ENCODE measurements around the gene ACTN1. TPM values are rescaled to one million over a fixed set of nuclear protein-coding genes. Genes with fewer than 3 reads are reported as not detected.

Gene ACTN1
- total and polyA plus RNA-seq, 3 experiments from 2014 or later: 47.4 to 53.3 (median 52.7) TPM

DNA sequence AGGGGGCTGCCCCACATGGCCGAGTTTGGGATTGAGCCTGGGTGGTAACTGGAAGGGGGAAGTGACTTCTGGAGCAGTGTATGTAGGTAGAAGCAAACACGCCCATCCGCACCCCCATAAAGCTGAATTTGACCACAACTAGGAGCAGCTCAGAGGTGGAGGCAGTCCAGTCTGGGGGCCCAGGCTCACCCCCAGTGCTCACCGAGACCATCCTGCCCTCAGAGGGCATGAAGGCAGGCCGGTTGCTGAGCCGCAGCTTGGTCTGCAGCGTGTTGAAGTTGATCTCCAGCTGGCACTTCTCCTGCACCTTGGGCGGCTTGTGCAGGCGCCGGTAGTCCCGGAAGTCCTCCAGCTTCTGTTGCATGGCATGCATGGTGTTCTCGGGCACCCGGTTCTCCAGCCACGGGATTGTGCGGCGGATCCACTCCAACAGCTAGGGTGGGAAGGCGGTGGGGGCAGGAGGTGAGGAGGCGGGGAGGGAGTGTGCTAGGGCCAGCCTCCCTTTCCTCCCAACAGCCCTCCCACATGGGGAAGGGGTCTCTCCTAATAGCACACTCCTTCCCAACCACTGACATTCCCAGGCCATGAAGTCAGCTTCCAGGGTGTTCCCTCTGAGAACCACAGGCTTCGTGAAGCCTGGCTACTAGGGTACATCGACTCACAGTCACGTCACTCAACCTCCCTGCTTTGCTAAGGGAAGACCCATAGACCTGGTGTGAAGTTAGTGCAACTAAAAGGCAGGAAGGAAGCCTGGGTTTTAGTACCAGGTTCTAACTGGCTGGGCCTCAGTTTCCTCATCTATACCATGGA lies 87.0 kb downstream of the ACTN1 start:
- Histone ChIP-seq H3K27ac (ENCODE audit: low read depth, low read length) (no peak overlapping the region), H3K4me1 (ENCODE audit: insufficient read depth, low read length) (no peaks in the 10 kb centered on the region), H3K27me3 (ENCODE audit: insufficient read depth, low read length, poor library complexity, severe bottlenecking) (no peaks in the 10 kb centered on the region), H3K9me3 (ENCODE audit: low read length) (no peaks in the 10 kb centered on the region), H3K36me3 (ENCODE audit: insufficient read depth, low read length) (peaks cover 16% of the 10 kb centered on the region), H3K4me3 (ENCODE audit: low read length) (no peak overlapping the region)
- peak overlapping the region in 1 of 8 donors; percentile 33 for H3K27ac Mint-ChIP-seq
- no peaks in the 10 kb centered on the region for H3K27me3 Mint-ChIP-seq
- H3K4me1 Mint-ChIP-seq: no peaks in the 10 kb centered on the region
- H3K9me3 Mint-ChIP-seq: no peaks in the 10 kb centered on the region
- peaks cover 0 to 7% (median 4%) of the 10 kb centered on the region in 3 donors for H3K36me3 Mint-ChIP-seq
- POLR2A ChIA-PET: no interaction called here
- no peak for DNase-seq
- CTCF ChIA-PET: no interaction called here
- no peak overlapping the region for H3K4me3 Mint-ChIP-seq

DNA sequence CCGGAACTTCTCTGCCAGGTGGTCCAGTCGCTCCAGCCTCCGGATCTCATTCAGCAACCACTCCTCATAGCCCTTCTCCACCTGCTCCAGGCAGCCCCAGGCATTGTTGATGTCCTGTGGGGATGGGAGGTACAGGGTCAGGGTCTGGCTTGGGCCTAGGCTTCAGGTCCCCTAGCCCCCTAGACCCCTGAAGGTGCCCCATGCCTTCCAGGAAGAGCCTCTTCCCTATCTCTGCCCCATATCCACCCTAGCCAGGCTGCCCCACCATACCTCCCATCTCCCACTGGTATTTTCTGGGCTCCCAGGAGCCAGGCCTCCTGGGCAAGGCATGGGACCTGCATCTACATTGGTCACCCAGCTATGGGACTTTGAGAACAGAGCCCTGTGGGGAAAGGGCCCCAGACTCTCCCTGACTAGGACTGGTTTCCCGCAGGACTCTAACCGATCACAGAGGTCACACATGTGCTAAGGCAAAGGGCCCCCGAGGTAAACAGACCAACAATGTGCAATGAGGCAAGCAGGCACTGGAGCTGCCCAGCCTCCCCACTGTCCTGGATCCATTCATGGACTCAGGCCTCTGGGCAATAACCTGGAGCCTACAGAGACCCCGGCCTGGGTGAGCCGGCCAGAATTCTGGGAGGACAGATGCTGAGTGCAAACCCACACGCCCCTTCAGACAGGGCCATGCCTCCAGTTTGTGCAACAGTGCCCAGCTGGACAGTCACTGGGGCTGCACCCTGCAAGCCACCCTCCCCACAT lies 88.8 kb downstream of the ACTN1 start:
- no peak for DNase-seq
- H3K4me1 Mint-ChIP-seq: no peaks in the 10 kb centered on the region
- H3K27me3 Mint-ChIP-seq: no peaks in the 10 kb centered on the region
- no peaks in the 10 kb centered on the region for H3K9me3 Mint-ChIP-seq
- peaks cover 16% of the 10 kb centered on the region for H3K36me3 ChIP-seq (ENCODE audit: insufficient read depth, low read length)
- H3K36me3 Mint-ChIP-seq: peaks cover 0 to 7% (median 4%) of the 10 kb centered on the region in 3 donors
- H3K4me3 ChIP-seq (ENCODE audit: low read length): no peak overlapping the region
- H3K27me3 ChIP-seq (ENCODE audit: insufficient read depth, low read length, poor library complexity, severe bottlenecking): no peaks in the 10 kb centered on the region
- H3K4me1 ChIP-seq (ENCODE audit: insufficient read depth, low read length): no peaks in the 10 kb centered on the region
- H3K4me3 Mint-ChIP-seq: no peak overlapping the region
- peak overlapping the region in 1 of 8 donors; percentile 39 for H3K27ac Mint-ChIP-seq
- ChIA-PET POLR2A (no interaction called here), CTCF (no interaction called here)
- no peak overlapping the region for H3K27ac ChIP-seq (ENCODE audit: low read depth, low read length)
- H3K9me3 ChIP-seq (ENCODE audit: low read length): no peaks in the 10 kb centered on the region

DNA sequence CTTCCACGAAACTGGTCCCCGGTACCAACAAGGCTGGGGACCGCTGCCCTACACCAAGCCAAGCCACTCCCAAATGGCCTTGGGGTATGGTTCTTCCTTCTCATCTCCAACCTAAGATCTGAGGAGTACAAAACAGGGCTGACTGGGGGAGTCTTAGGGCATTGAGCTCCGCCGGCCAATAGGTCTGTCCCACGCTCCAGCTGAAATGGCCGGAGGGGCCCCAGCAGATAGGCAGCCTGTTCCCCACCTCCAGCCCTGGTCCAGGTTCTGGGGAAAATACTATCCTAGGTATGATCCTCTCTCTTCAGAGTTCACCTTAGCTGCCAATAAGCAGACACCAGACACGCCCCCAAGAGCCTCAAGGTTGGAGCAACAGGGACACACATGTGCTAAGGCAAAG lies 90.2 kb downstream of the ACTN1 start:
- Mint-ChIP-seq H3K27ac (no peak overlapping the region), H3K4me3 (no peak overlapping the region)

DNA sequence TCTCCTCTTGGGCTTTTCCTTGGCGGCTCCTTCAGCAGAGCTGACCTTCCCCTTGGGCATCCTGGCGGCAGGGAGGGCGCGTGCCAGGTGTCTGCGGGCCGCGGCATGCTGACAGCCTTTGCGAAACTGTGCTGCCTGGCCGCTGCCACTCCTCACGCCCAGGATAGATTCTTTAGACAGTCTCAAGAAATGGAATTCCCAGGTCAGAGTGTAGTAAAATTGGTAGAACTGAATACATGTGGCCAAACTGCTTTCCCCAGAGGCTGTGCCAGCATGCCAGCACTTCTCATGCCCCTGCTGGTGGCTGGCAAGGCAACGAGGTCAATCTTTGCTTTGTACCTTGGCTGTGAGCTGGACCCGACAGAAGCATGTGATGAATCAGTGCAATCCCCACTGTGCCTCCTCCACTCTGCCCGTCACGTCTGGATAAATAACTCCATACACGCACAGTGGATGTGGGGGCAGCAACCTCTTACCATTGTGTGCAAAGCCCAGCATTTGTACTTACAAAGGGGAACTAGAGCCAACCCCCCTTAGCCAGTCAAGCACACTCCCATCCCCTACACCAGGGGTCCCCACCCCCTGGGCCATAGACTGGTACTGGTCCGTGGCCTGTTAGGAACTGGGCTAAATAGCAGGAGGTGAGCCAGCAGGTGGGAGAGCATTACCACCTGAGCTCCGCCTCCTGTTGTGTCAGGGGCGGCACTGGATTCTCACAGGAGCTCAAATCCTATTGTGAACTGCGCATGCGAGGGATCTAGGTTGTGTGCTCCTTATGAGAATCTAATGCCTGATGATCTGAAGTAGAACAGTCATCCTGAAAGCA lies 90.9 kb downstream of the ACTN1 start:
- Mint-ChIP-seq H3K4me1 (no peaks in the 10 kb centered on the region), H3K27ac (no peak overlapping the region), H3K36me3 (peaks cover 0 to 11% (median 6%) of the 10 kb centered on the region in 3 donors), H3K4me3 (no peak overlapping the region), H3K9me3 (no peaks in the 10 kb centered on the region), H3K27me3 (no peaks in the 10 kb centered on the region)
- Histone ChIP-seq H3K36me3 (ENCODE audit: insufficient read depth, low read length) (peaks cover 14% of the 10 kb centered on the region), H3K4me3 (ENCODE audit: low read length) (no peak overlapping the region), H3K4me1 (ENCODE audit: insufficient read depth, low read length) (no peaks in the 10 kb centered on the region), H3K27me3 (ENCODE audit: insufficient read depth, low read length, poor library complexity, severe bottlenecking) (no peaks in the 10 kb centered on the region), H3K27ac (ENCODE audit: low read depth, low read length) (no peak overlapping the region), H3K9me3 (ENCODE audit: low read length) (no peaks in the 10 kb centered on the region)
- CTCF ChIA-PET: no interaction called here
- POLR2A ChIA-PET: no interaction called here
- DNase-seq: no peak

More for the DNA sequence above, 90.2 kb downstream of the ACTN1 start:
- ChIA-PET POLR2A (no interaction called here), CTCF (no interaction called here)
- no peak overlapping the region for H3K4me3 ChIP-seq (ENCODE audit: low read length)
- Mint-ChIP-seq H3K9me3 (no peaks in the 10 kb centered on the region), H3K27me3 (no peaks in the 10 kb centered on the region), H3K4me1 (no peaks in the 10 kb centered on the region), H3K36me3 (peaks cover 0 to 11% (median 6%) of the 10 kb centered on the region in 3 donors)
- H3K36me3 ChIP-seq (ENCODE audit: insufficient read depth, low read length): peaks cover 18% of the 10 kb centered on the region
- no peak for DNase-seq
- H3K27me3 ChIP-seq (ENCODE audit: insufficient read depth, low read length, poor library complexity, severe bottlenecking): no peaks in the 10 kb centered on the region
- H3K4me1 ChIP-seq (ENCODE audit: insufficient read depth, low read length): no peaks in the 10 kb centered on the region
- no peaks in the 10 kb centered on the region for H3K9me3 ChIP-seq (ENCODE audit: low read length)
- no peak overlapping the region for H3K27ac ChIP-seq (ENCODE audit: low read depth, low read length)

DNA sequence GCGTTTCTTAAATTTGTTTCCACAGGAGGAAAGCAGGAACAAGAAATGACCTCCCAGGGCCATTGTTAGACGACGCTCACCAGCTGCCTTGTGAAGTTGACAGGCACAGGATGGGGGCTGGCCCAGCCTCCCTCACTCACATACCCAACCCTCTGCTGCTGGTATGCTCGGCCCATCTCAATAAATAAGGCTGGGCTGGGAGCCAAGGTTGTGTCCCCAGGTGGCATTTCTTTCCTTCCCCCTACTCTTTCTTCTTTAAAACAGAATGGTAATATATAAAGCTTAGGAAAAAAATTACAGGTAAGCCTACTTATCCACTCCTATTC lies 93.0 kb downstream of the ACTN1 start:
- Histone ChIP-seq H3K36me3 (ENCODE audit: insufficient read depth, low read length) (peaks cover 25% of the 10 kb centered on the region), H3K4me1 (ENCODE audit: insufficient read depth, low read length) (no peaks in the 10 kb centered on the region), H3K27ac (ENCODE audit: low read depth, low read length) (no peak overlapping the region), H3K27me3 (ENCODE audit: insufficient read depth, low read length, poor library complexity, severe bottlenecking) (no peaks in the 10 kb centered on the region), H3K4me3 (ENCODE audit: low read length) (no peak overlapping the region), H3K9me3 (ENCODE audit: low read length) (no peaks in the 10 kb centered on the region)
- Mint-ChIP-seq H3K27ac (no peak overlapping the region), H3K36me3 (peaks cover 0 to 12% (median 7%) of the 10 kb centered on the region in 3 donors), H3K27me3 (no peaks in the 10 kb centered on the region), H3K4me3 (no peak overlapping the region), H3K4me1 (no peaks in the 10 kb centered on the region), H3K9me3 (no peaks in the 10 kb centered on the region)
- POLR2A ChIA-PET: no interaction called here
- CTCF ChIA-PET: no interaction called here
- no peak for DNase-seq

DNA sequence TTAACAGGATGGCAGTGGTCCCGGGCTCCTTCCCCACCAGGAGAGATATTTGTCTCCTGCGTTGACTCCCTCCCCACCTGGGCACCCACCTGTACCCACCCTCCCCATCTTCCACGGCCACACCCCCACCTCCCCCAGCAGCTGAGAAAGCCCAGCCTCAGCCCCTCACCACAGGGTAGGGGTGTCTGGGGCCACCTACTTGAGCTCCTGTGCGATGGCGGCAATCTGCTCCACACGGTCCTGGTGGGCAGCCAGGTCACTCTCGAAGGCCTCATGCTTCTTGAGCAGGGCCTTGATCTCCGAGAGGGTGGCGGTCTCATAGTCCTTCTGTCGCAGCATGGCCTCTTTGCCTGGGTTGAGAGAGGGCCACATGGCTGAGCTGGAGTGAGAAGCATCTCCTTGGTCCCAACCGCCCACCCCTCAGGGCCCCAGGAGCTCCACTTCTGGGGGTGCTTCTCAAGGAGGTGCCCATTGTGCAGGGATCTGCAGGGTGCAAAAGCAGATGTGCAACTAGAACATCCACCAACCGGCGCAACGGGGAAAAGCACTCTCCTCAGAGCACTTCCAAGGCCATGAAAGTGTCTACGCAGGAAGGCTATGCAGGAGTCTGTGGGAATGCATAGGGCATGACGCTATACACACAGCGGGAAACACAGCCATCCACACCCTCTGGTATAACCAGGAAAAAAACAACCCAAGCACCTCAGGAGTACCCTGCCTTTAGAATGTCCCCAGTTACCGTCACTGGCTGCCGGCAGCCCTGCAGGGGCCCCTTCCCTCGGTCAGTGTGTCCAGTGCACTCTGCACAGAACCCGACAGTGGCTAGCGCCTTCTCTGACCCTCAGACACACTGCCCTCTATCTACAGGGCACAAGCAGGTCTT lies 93.6 kb downstream of the ACTN1 start:
- no peaks in the 10 kb centered on the region for H3K4me1 Mint-ChIP-seq
- ChIA-PET CTCF (no interaction called here), POLR2A (no interaction called here)
- Histone ChIP-seq H3K27me3 (ENCODE audit: insufficient read depth, low read length, poor library complexity, severe bottlenecking) (no peaks in the 10 kb centered on the region), H3K9me3 (ENCODE audit: low read length) (no peaks in the 10 kb centered on the region), H3K27ac (ENCODE audit: low read depth, low read length) (no peak overlapping the region), H3K36me3 (ENCODE audit: insufficient read depth, low read length) (peaks cover 31% of the 10 kb centered on the region), H3K4me3 (ENCODE audit: low read length) (no peak overlapping the region), H3K4me1 (ENCODE audit: insufficient read depth, low read length) (no peaks in the 10 kb centered on the region)
- H3K4me3 Mint-ChIP-seq: no peak overlapping the region
- no peak overlapping the region for H3K27ac Mint-ChIP-seq
- H3K36me3 Mint-ChIP-seq: peaks cover 0 to 12% (median 6%) of the 10 kb centered on the region in 3 donors
- no peak for DNase-seq
- no peaks in the 10 kb centered on the region for H3K27me3 Mint-ChIP-seq
- H3K9me3 Mint-ChIP-seq: no peaks in the 10 kb centered on the region

DNA sequence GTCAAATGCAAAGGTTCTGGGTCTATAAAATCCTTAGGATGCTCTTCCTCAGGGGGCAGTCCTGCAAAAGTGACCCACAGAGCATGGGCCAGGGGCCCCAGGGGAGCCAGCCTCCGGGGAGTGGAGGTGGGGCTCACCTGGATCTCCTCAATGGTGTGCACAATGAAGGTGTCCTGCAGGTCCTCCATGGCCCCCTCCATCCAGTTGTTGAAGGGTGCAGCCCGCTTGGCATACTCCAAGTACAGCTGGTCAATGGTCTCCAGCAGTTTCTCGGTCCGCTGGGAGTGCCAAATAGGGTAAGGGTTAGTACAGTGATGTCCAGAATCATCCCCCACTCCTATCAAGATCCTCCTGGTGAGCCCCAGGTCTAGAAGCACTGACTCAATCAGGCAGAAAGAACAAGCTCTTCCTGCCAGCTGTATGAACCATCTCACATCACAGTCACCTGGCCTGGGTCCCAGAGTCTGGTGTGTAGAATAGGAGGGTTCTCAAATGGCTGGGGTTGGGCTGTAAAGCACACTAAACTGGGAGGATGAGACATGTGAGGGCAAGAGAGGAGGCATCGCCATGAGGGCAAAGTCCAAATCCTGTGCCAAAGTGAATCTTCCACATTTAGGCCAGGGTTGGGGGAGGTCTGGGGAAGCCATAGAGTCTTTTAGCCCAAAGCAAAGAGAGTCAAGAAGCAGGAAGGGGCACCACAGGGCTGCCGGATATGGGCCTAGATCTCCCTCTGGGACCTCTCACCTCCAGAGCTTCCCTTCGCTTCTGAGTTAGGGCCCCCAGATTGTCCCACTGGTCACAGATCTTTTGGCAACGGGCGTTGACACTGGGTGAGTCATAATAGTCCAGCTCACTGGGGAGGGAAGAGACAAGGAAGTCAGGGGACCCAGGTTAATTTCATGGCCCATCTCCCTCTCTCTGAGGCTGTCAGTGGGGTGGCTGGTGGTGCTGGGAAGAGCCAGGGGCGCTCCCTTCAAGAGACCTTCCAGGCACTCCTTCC lies 94.8 kb downstream of the ACTN1 start:
- peaks cover 35% of the 10 kb centered on the region for H3K36me3 ChIP-seq (ENCODE audit: insufficient read depth, low read length)
- Mint-ChIP-seq H3K27ac (peak overlapping the region in 1 of 8 donors; percentile 47), H3K4me1 (no peaks in the 10 kb centered on the region), H3K36me3 (peaks cover 0 to 14% (median 6%) of the 10 kb centered on the region in 3 donors), H3K27me3 (no peaks in the 10 kb centered on the region), H3K4me3 (no peak overlapping the region), H3K9me3 (no peaks in the 10 kb centered on the region)
- ChIA-PET POLR2A (no interaction called here), CTCF (no interaction called here)
- no peaks in the 10 kb centered on the region for H3K4me1 ChIP-seq (ENCODE audit: insufficient read depth, low read length)
- no peak overlapping the region for H3K27ac ChIP-seq (ENCODE audit: low read depth, low read length)
- no peaks in the 10 kb centered on the region for H3K27me3 ChIP-seq (ENCODE audit: insufficient read depth, low read length, poor library complexity, severe bottlenecking)
- H3K4me3 ChIP-seq (ENCODE audit: low read length): no peak overlapping the region
- H3K9me3 ChIP-seq (ENCODE audit: low read length): no peaks in the 10 kb centered on the region
- DNase-seq: no peak

Measured in CD8-positive, alpha-beta memory T cell (primary cell).